Activated CD4-positive, alpha-beta T cell treated with anti-CD3 and anti-CD28 coated beads, Interleukin-2, Interleukin-4, amounts not matched to agents 100 ng/mL and 50 ng/mL, durations not matched to agents 16 hours and 8 hours (primary cell): Measurements from ENCODE around the gene TMED10.
"Not testable (repeated sequence)": the region's sequence is repeated elsewhere in the genome, so short reads cannot be mapped to it uniquely, and the experiment has no call there.

Experiments used
- DNase-seq: peaks from one replicate; pipeline ENCODE4 v3.0.0-alpha.2; 2020; ENCODE audit warnings: low spot score

TMED10 gene

DNA sequence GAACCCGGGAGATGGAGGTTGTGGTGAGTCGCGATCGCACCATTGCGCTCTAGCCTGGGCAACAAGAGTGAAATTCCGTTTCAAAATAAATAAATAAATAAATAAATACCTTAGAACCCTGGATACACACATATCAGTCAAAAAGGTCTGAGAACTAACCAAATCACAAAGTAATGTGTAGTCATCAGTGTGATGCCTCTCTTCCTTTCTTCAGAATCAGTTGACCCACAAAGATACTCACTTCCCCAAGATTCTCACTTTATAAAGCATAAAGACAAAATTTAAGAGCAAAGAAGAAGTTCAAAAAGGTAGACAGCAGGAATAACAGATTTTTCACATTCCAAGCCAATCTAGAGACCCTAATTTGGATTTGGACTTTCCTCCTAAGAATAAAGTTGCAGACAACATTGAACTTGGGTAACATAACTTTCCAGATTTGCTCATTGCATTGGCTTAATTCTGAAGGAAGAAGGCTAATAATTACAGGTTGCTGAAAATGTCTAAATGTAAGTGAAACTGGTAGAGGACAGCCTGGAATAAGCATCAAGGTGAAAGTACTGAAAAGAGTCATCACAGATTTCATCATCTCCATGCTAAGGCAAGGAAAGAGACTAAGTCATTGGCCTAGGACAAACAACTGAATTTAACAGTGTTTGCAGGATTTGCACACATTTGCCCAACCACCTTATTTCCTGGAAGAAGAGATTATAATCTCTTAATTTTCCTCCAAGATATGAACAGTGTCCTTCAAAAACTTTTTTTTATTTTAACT, 17.4 kb downstream of the TMED10 start:
- peak; percentile 73 for DNase-seq

DNA sequence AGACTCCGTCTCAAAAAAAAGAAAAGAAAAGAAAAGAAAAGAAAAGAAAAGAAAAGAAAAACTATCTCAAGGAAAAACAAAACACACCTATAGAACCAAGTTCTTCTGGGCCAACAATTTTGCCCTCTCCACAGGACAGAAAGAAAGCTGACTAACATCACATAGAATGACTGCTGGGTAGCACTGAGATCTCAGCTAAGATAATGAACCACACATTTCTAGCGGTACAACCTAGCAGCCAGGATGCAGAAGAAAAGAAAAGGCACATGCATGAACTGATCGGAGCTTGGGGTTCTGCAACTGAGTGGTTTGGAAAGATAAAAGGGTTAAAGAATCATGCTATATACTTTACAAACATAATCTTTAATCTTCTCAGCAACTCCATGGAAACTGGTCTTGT, 19.5 kb downstream of the TMED10 start:
- DNase-seq: peak; percentile 79

DNA sequence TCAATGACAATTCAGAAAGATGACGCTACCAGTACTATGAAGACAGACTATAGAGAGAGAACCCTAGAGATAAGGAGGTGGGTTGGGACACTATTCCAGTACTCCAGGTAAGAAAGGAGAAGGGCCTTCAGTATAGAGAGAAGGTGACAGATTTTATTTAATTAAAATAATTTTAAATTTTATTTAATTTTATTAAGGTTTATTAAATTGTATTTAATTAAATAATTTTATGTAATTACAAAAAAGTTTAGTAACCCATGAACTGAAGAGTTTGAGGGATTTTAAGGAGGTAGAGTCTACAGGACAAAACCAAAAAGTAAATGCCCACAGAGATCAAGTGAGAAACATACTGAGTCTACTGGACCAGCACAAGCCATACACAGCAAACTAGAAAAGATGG, 20.3 kb downstream of the TMED10 start:
- no peak for DNase-seq

DNA sequence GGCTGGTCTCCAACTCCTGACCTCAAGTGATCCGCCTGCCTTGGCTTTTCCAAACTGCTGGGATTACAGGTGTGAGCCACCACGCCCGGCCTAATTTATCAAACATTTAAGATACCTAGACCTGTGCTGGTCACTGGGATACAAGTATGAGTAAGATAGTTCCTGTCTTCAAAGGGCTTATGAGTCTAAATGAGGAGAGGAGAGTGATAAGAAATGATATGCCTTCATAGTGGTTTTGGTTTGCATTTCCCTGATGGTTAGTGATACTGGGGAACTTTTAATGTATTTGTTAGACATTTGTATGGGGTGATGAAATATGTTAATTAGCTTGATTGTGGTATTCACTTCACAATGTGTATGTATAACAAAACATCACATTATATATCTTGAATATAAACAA, 21.2 kb downstream of the TMED10 start:
- peak; percentile 34 for DNase-seq

DNA sequence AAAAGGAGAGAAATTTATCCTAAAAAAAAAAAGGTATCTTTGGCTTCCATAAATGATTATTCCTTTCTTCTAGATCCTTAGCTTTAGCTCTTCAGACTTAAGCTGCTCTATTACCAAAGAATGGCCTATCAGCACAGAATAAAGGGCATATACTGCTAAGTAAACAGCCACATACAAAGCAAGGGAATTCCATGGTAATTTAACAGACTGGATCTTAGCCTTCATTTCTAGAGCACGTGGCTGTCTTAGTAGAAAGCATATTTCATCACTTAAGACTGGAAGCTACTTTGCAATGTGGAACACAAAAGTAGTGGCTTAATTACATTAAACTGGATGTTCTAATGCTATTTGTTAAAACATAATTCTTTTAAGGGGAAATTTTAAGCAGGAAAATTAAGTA, 23.1 kb downstream of the TMED10 start:
- no peak for DNase-seq

DNA sequence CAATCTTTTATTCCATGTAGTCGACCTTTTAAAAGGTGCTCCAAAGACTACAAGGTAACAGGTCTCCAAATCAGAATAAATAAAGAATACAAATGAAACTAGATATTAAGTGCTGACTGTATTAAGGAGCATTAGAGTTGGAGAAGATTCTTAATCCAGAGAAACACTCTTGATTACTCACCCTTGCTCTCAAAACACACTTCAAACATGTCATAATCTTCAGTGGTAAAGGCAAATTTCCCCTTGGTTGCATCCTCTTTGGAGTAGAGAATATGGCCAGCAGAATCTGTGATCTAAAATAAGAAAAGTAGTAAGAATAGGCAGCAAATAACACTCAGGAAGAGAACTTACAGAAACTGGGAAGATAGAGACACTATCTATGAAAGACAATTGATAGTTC, 24.6 kb downstream of the TMED10 start:
- no peak for DNase-seq

DNA sequence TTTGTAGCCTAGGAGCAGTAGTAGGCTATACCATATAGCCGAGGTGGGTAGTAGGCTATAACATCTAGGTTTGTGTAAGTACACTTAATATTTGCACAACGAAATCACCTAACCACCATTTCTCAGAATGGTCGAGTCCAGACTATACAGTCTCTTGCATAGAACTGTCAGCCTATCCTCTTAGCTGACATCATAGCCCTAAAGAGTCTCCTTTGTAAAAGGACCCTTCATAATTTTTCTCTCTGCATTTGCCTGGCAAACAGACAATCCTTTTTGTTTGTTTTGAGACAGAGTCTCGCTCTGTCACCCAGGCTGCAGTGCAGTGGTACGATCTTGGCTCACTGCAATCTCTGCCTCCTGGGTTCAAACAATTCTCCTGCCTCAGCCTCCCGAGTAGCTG, 25.8 kb downstream of the TMED10 start:
- DNase-seq: not testable (repeated sequence)

DNA sequence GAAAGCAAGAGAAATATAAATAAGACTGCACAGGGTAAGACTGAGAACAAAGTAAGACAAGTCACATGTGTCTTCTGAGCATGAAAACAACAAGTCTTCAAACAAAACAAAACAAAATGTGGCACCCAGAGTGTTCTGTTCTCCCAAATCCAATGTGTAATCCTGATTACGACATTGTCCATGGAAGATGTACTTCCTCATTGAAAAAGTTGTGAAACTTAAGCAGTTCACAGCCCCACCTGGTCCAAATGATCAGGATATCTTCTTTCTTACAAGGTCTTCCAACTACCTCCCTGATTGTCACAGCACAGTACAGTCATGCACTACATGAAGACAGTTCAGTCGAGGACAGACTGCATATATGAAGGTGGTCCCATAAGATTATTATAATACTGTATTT, 26.3 kb downstream of the TMED10 start:
- no peak for DNase-seq

DNA sequence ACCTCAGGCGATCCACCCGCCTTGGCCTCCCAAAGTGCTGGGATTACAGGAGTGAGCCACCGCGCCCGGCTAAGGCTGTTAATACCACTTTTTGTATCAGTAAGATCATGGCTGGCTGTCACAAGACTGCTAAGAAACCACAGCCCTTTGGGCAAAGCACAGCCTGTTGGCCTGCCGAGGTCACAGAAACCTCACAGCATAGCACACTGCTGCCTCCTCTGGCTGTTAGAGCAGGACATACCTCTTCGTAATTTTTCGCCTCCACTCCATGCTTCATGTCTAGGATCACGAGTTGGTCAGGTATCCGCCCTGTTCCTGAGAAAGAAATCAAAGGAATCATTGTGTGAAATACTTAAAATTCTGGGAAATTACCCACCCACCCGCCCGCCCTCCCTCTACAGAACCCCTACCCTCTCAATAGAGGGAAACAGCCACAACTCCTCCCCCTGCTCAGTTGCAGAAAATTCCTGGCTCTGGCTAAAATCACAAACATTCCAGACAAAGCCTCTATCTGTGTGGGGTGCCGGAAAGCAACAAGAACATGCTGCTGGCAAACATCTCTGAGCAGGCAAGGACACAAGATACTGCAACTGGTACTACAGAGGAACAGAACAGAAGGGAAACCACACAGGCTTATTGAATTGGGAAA, 28.9 kb downstream of the TMED10 start:
- no peak for DNase-seq

DNA sequence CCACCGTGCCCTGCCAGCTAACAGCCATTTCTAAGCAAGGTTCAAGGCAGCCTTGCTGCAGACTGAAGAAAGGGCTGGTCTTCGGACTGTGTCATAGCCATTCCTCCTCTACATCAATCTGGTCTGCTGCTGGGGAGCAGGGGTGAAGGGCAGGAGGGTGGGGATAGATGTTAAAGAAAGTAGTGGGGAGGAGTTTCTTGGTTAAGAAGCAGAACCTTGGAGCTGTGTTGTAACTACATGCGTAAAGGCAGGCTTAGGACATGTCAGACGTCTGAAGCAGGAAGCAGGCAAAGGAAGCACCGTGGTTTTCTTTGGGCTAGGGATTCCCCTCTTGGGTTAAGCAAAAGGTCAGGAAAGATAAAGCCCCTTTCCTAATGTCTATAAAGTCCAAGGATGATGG, 31.5 kb downstream of the TMED10 start:
- DNase-seq: no peak

DNA sequence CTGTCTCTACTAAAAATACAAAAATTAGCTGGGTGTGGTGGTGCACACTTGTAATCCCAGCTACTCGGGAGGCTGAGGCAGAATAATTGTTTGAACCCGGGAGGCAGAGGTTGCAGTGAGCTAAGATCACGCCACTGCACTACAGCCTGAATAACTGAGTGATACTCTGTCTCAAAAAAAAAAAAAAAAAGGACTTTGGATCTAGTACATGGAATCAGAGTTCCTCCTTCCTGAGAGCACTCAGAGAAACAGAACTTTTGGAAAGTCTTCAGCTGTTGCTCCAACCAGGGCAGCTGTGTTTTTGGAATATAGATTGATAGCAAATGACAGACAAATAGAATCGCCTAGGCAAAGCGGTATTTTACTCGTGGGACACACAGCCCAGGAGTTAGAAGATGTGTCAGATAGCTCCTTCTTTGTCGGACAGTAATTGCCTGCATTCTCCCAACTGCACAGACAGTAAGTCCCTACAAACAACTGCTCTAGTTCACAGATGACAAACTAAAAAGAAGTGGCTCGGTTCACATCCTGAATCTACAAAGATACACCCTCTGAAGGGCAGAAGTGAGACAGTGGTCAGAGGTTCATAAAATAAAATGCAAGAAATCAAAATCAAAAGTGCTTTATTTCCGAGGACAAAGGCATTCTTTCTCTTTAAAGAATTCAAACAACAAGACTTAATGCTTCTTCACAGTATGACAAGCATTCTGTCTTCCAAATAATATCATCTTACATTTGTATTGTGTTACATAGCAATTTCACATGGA, 32.5 kb downstream of the TMED10 start:
- no peak for DNase-seq

DNA sequence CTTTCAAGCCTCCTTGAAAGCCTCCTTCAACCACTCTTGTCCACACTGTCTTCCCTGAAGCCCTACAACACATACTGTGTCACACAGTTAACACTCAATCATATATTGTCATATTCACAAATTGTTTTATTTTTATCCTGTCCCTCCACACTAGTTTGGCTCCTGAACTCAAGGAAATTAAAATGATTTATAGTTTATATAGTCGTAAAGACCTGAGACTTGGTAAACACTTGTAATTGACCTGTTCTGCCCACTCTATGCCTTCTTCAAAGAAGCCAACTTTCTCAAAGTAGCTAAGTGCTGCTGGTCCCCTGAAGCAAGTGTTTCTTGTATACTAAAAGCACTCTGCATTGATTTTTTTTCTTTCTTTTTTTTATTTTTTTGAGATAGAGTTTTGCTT, 33.9 kb downstream of the TMED10 start:
- DNase-seq: no peak

DNA sequence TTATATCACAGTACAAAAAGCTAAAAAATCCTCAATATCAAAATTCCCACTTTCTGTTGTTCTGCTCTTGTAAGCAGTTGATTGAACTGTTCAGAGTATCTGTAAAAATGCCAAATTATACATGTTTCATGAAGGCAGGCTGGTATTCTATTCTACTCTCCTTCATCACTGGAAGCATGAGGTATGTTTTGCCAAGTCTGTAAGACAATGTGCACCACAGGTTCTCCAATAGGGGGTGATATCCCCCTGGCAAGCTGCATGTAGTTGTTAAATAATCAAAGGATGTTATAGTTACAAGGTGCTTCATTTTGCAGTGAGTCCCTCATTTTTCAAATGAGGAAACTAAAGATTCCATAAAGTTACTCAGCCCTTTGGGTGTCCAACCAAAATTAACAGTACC, 34.4 kb downstream of the TMED10 start:
- DNase-seq: no peak

DNA sequence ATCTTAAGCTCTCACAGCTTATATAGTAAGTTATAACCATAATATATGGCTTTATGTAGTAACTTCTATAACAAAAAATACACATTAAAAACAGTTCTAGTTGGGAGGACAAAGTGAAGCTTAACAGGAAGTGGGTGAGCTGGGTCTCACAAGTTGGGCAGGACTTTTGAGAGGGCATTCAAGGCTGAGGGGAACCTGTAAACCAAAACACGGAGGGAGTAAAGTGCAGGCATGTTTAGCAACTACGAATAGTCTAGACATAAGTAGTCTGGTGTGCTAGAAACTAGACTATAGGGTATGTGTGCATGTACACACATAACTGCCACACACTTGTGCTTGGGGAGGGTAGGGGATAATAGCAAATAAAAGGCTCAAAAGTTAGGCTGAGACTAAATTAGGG, 35.4 kb downstream of the TMED10 start:
- no peak for DNase-seq

DNA sequence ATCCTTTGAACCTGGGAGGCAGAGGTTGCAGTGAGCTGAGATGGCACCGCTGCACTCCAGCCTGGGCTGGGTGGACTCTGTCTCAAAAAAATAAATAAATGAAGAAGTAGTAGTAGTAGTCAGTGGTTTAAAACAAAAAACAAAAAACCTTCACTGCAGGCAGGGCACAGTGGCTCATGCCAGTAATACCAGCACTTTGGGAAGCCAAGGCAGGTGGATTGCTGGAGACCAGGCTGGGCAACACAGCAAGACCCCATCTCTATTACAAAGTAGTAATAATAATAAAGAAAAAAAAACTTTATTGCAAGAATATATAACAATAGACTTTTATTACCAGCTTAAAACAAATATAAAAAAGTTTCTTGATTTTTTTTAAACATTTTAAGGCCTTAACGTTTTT, 35.8 kb downstream of the TMED10 start:
- no peak for DNase-seq

DNA sequence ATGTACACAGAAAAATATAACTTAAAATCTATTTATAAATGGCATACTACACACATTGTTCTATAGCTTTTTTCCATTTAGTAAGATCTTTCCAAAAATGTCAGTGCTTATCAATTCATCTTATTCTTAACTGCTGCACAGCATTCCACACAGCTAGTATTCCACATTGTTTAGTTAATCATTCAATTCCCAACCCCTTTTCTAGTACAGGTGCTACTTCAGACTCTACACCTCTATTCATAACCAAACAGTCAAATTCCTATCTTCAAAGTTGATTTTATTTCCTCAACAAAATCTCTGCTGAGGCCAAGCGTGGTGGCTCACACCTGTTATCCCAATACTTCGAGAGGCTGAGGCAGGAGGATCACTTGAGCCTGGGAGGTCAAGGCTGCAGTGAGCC, 37.2 kb downstream of the TMED10 start:
- no peak for DNase-seq

DNA sequence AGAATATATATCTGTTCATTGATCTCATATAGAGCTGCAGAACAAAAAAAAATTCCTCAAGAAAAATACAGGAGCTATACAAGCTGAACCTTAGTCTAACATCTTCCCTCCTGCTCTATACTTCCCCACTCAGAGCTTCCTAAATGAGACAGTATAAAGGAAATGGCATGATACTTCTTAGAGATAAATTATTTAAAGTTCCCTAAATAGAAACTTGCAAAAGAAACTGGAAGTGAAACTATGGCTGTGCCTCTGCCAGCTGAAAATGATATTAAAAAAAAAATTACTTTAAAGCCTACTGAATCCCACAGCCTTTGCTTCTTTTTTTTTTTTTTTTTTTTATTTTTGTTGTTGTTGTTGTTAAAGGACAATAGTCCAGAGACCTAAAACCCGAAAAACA, 37.9 kb downstream of the TMED10 start:
- DNase-seq: peak; percentile 17

DNA sequence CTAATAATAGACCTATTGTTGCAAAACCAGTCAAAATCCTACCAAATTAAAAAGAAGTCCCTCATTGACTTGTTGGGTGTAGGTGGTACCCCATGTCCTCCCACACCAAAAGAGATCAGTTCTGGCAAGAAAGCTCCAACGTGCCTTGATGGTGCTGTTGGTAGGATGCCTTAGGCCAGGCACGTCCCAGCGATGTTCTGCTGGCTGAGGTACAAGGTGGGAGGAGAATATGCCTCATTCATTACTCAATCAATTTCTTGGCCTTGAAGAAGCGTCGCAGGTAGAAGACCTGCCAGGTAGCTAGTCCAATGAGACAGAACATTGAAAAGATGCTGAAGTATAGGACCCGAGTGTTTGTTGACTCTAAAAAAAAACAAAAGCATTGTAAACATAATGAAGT, 41.8 kb downstream of the TMED10 start:
- no peak for DNase-seq

DNA sequence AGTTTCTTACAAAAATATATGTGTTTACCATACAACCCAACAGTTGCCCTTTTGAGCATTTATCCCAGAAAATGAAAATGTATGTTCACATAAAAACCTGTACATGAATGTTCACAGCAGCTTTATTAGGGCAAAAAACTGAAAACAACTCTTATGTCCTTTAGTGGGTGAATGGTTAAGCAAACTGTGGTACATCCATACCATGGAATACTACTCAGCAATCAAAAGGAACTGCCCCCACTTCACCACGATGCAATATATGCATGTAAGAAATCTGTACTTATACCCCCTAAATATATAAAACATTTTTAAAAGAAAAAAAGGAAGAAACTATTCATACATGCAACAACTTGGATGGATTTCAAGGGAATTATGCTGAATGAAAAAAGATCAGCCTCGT, 42.8 kb downstream of the TMED10 start:
- no peak for DNase-seq

DNA sequence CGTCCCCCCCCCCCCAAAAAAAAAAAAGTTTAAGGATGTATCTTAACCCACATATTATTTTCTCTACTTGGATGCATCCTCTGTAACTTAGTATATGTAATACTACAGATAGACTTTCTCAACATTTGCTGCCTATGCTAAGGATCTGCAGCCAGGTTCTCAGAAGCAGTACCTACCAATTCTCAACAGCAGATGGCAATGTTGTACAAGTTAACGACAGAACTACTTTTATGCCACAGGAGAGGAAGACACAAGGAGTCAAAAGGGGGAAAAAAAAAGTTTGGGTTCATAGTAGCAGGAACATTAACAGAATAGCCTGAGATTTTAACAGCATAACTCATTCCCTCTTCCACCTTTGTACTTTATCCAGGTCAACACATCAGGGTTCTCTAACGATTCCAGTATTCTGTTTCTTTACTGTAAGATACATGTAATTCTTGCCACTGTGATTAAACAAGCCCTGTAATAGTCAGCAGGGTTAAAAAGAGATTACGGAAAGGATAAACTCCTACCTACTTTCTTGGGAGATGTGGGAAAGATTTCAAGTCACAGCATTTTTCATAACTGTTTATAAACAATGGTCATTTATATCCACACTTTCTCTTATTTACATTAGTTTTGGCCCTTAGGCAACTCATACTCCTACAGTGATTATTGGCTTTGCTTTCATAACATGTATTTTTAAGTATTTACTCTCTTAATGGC, 43.9 kb downstream of the TMED10 start:
- peak; percentile 83 for DNase-seq

DNA sequence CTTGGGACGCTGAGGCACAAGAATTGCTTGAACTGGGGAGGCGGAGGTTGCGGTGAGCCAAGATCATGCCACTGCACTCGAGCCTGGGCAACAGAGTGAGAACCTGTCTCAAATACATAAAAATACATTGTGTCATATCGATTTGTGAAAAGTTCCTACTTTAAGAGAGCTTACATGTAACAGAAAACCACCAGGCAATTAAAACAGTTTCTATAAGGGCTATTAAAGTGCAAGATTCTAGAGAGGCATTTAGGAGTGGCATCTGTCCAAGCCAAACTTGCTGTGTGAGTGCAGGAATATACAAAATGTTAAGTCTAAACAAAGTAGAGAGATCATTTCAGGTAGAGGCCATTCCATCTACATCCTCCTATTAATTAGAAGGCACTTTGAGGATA, 47.8 kb downstream of the TMED10 start:
- DNase-seq: no peak

DNA sequence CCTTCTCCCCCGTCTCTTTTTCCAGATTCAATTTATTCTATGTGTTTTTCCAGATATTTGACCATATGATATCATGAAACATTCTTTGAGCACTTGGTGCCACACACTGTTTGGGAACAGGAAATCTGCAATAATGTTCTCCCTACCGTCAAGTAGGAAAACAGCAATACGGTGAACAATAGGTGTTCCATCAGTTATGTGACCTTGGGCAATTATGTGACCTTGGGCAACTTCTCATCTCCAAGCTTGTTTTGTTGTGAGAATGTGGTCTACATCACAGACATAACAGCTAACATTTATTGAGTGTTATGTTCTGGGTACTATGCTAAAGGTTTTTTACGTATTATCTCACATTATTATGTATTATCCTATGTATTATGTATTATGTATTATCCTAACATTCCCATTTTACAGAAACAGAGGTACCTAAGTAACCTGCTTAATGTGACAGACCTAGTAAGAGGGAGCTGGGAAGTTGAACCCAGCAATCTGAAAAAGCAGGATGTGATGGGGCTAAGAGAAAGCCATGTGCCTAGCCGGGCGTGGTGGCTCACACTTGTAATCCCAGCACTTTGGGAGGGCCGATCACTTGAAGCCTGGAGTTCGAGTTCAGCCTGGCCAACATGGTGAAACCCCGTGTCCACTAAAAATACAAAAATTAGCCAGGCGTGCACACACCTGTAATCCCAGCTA, 48.4 kb downstream of the TMED10 start:
- DNase-seq: no peak
